GM18526 (cell line): ENCODE measurements around the gene PDCD7.

ENCODE experiments used
- POLR2A ChIP-seq: IDR thresholded peaks from 3 replicates; pipeline ENCODE4 v1.6.1; 2011; ENCODE audit not compliant: insufficient read length; ENCODE audit errors: extremely low read depth

PDCD7 gene

GRCh38 chr15:65085207-65085753 lies 48.3 kb downstream of the PDCD7 start:
- TF ChIP-seq POLR2A, result no peak

GRCh38 chr15:65084500-65085206 lies 49.0 kb downstream of the PDCD7 start:
- TF ChIP-seq POLR2A, result no peak

GRCh38 chr15:65083262-65083701 lies 50.3 kb downstream of the PDCD7 start:
- no peak for TF ChIP-seq POLR2A

GRCh38 chr15:65082303-65082953 lies 51.2 kb downstream of the PDCD7 start:
- TF ChIP-seq POLR2A, result no peak

GRCh38 chr15:65081758-65082157 lies 51.9 kb downstream of the PDCD7 start:
- no peak for TF ChIP-seq POLR2A

- no peak for TF ChIP-seq POLR2A
These were observed 52.3 kb downstream of the PDCD7 start for GRCh38 chr15:65081270-65081669.

- TF ChIP-seq POLR2A, result no peak
These were observed 54.0 kb downstream of the PDCD7 start for GRCh38 chr15:65079580-65079979.

- TF ChIP-seq POLR2A, result no peak
These were observed 55.6 kb downstream of the PDCD7 start for GRCh38 chr15:65077981-65078352.

GRCh38 chr15:65077291-65077980 lies 56.2 kb downstream of the PDCD7 start:
- TF ChIP-seq POLR2A, result no peak

GRCh38 chr15:65076486-65077290 lies 56.9 kb downstream of the PDCD7 start, which contains the start of gene KBTBD13:
KBTBD13 (plus strand) TSS chr15:65076746; CDS start chr15:65076816, 70 bp downstream.
- TF ChIP-seq POLR2A, result no peak

GRCh38 chr15:65072617-65073016 lies 61.0 kb downstream of the PDCD7 start:
- no peak for TF ChIP-seq POLR2A

GRCh38 chr15:65072027-65072426 lies 61.6 kb downstream of the PDCD7 start:
- no peak for TF ChIP-seq POLR2A

- no peak for TF ChIP-seq POLR2A
These were observed 62.2 kb downstream of the PDCD7 start for GRCh38 chr15:65071381-65071811.

- TF ChIP-seq POLR2A, result no peak
These were observed 63.6 kb downstream of the PDCD7 start for GRCh38 chr15:65069779-65070546.
